H1 (cell line): ENCODE measurements around the gene SLC43A2. TPM values are rescaled to one million over a fixed set of nuclear protein-coding genes. Genes with fewer than 3 reads are reported as not detected.
A peak's percentile ranks its signal among the peaks of the same experiment; 100 is the strongest.

Experiments used
- CTCF ChIA-PET: fragments of 300-600 bp; sonication (Branson Sonifier 250); formaldehyde crosslinking; loops from one replicate; lab custom pipeline; 2021; ENCODE audit not compliant: partially characterized antibody; lab: Charles Lee
- POLR2A ChIA-PET: fragments of 300-600 bp; sonication (Branson Sonifier 250); formaldehyde crosslinking; loops from one replicate; lab custom pipeline; 2021; ENCODE audit warnings: inconsistent platforms; ENCODE audit not compliant: partially characterized antibody; lab: Charles Lee
- DNase-seq, 2 experiments: peaks; one replicate each; pipeline versions ENCODE4 v3.0.0 to v3.0.0-alpha.2; 2010 to 2022; ENCODE audit warnings: low spot score in 2 of 2, low read depth in 1 of 2, mixed read lengths in 1 of 2
- FAIRE-seq: peaks from 2 replicates; lab custom pipeline; 2011; peaks lifted over from hg19 to GRCh38; lab: Jason Lieb, UNC
- H2AFZ ChIP-seq: 2 replicates; pipeline ENCODE4 v1.8.1; 2012; ENCODE audit warnings: low read length, inconsistent platforms
- H2AK5ac ChIP-seq: 2 replicates; pipeline ENCODE4 v1.6.1; 2013; ENCODE audit warnings: low read depth, low read length
- H2BK120ac ChIP-seq: replicated peaks from 2 replicates; pipeline ENCODE3; 2013; ENCODE audit warnings: low read depth, low read length, inconsistent platforms
- H2BK12ac ChIP-seq: 2 replicates; pipeline ENCODE4 v1.6.1; 2013; ENCODE audit warnings: low read depth, low read length
- H2BK15ac ChIP-seq: 2 replicates; pipeline ENCODE4 v1.6.1; 2013; ENCODE audit warnings: low read length
- H2BK20ac ChIP-seq: 2 replicates; pipeline ENCODE4 v1.6.1; 2013; ENCODE audit warnings: low read length
- H2BK5ac ChIP-seq: 2 replicates; pipeline ENCODE4 v1.6.1; 2013; ENCODE audit warnings: low read depth, low read length
- H3K14ac ChIP-seq: 2 replicates; pipeline ENCODE4 v1.6.1; 2013; ENCODE audit warnings: inconsistent platforms; ENCODE audit not compliant: insufficient read length
- H3K18ac ChIP-seq: 2 replicates; pipeline ENCODE4 v1.6.1; 2013; ENCODE audit warnings: low read length; ENCODE audit errors: extremely low read depth
- H3K23ac ChIP-seq: 2 replicates; pipeline ENCODE4 v1.6.1; 2013; ENCODE audit warnings: inconsistent platforms; ENCODE audit not compliant: insufficient read length
- H3K23me2 ChIP-seq: 2 replicates; pipeline ENCODE4 v1.6.1; 2013; ENCODE audit warnings: low read depth, low read length
- H3K27ac ChIP-seq: 2 replicates; pipeline ENCODE4 v1.6.1; 2011; ENCODE audit warnings: low read depth, low read length, inconsistent platforms
- H3K27me3 ChIP-seq, 4 experiments: replicated peaks in 1 of 4; 1 replicate in 1 of 4; 2 replicates in 3 of 4; pipeline versions ENCODE4 v1.6.1 to v1.8.1; 2011 to 2013; ENCODE audit warnings: low read length in 3 of 4, mild to moderate bottlenecking in 3 of 4, inconsistent platforms in 2 of 4, mixed read lengths in 2 of 4, moderate library complexity in 1 of 4; ENCODE audit not compliant: control insufficient read depth in 3 of 4, insufficient read depth in 3 of 4; ENCODE audit errors: extremely low read depth in 1 of 4
- H3K36me3 ChIP-seq, 4 experiments: 2 replicates each; pipeline versions ENCODE4 v1.6.1 to v1.8.1; 2011 to 2013; ENCODE audit warnings: mild to moderate bottlenecking in 4 of 4, low read length in 3 of 4, moderate library complexity in 2 of 4, control low read depth in 1 of 4, inconsistent platforms in 1 of 4; ENCODE audit not compliant: insufficient read depth in 4 of 4, control insufficient read depth in 2 of 4
- H3K4ac ChIP-seq: replicated peaks from 2 replicates; pipeline ENCODE3; 2013; ENCODE audit warnings: low read length, low read depth, mixed read lengths, inconsistent platforms; ENCODE audit not compliant: insufficient read length
- H3K4me1 ChIP-seq, 4 experiments: replicated peaks in 1 of 4; 1 replicate in 1 of 4; 2 replicates in 3 of 4; pipeline versions ENCODE4 v1.6.1 to v1.8.1; 2011 to 2013; ENCODE audit warnings: low read length in 3 of 4, inconsistent platforms in 2 of 4, mixed read lengths in 1 of 4; ENCODE audit not compliant: insufficient read depth in 4 of 4, control insufficient read depth in 3 of 4
- H3K4me2 ChIP-seq, 2 experiments: 2 replicates each; pipeline versions ENCODE4 v1.6.1 to v1.8.1; 2011 to 2013; ENCODE audit warnings: low read depth in 2 of 2, low read length in 2 of 2, control low read depth in 1 of 2, inconsistent platforms in 1 of 2, mild to moderate bottlenecking in 1 of 2; ENCODE audit not compliant: insufficient read depth in 1 of 2
- H3K4me3 ChIP-seq, 4 experiments: fragments of 200-600, 300-600 bp in 1 of 4; sonication (generic), shearing (Covaris generic), sonication (Bioruptor Twin) in 1 of 4; 2 replicates each; pipeline versions ENCODE4 v1.5.1 to v1.8.1; 2011 to 2016; ENCODE audit warnings: low read length in 4 of 4, low read depth in 3 of 4, control low read depth in 2 of 4, inconsistent platforms in 2 of 4, mild to moderate bottlenecking in 2 of 4, mixed read lengths in 1 of 4, moderate library complexity in 1 of 4; ENCODE audit not compliant: insufficient read depth in 2 of 4; ENCODE audit errors: extremely low read depth in 1 of 4
- H3K56ac ChIP-seq: replicated peaks from 2 replicates; pipeline ENCODE3; 2013; ENCODE audit warnings: low read depth, mild to moderate bottlenecking, mixed read lengths, low read length, inconsistent platforms; ENCODE audit not compliant: insufficient read length
- H3K79me1 ChIP-seq: 2 replicates; pipeline ENCODE4 v1.6.1; 2013; ENCODE audit warnings: low read depth, low read length, control low read depth
- H3K79me2 ChIP-seq, 2 experiments: 2 replicates each; pipeline versions ENCODE4 v1.6.1 to v1.8.1; 2012 to 2013; ENCODE audit warnings: low read length in 2 of 2, mild to moderate bottlenecking in 2 of 2, inconsistent platforms in 1 of 2; ENCODE audit not compliant: insufficient read depth in 2 of 2, control insufficient read depth in 1 of 2
- H3K9ac ChIP-seq, 4 experiments: replicated peaks in 1 of 4; 1 replicate in 1 of 4; 2 replicates in 3 of 4; pipeline versions ENCODE4 v1.6.1 to v1.8.1; 2011 to 2013; ENCODE audit warnings: low read depth in 3 of 4, low read length in 3 of 4, control low read depth in 2 of 4, mild to moderate bottlenecking in 2 of 4, moderate library complexity in 2 of 4, inconsistent platforms in 1 of 4; ENCODE audit errors: extremely low read depth in 1 of 4
- H3K9me3 ChIP-seq, 2 experiments: 2 replicates each; pipeline versions ENCODE4 v1.6.1 to v1.8.1; 2012 to 2013; ENCODE audit warnings: mild to moderate bottlenecking in 2 of 2, moderate library complexity in 2 of 2, control low read depth in 1 of 2, inconsistent platforms in 1 of 2, low read depth in 1 of 2, low read length in 1 of 2, mixed read lengths in 1 of 2; ENCODE audit not compliant: insufficient read depth in 2 of 2
- H4K20me1 ChIP-seq, 2 experiments: replicated peaks in 1 of 2; 2 replicates each; pipeline versions ENCODE3 to v1.8.1; 2011 to 2013; ENCODE audit warnings: inconsistent platforms in 2 of 2, low read length in 2 of 2, mild to moderate bottlenecking in 1 of 2; ENCODE audit not compliant: insufficient read depth in 2 of 2, control insufficient read depth in 1 of 2
- H4K5ac ChIP-seq: 2 replicates; pipeline ENCODE4 v1.6.1; 2013; ENCODE audit warnings: low read length, low read depth, mixed read lengths, inconsistent platforms; ENCODE audit not compliant: insufficient read length
- H4K8ac ChIP-seq: 2 replicates; pipeline ENCODE4 v1.8.0; 2013; ENCODE audit warnings: mild to moderate bottlenecking, moderate library complexity, low read length, inconsistent platforms; ENCODE audit not compliant: insufficient read depth; ENCODE audit errors: extremely low read depth
- H4K91ac ChIP-seq: replicated peaks from 2 replicates; pipeline ENCODE3; 2013; ENCODE audit warnings: low read length, mixed read lengths, inconsistent platforms; ENCODE audit not compliant: insufficient read length
- BACH1 ChIP-seq: IDR thresholded peaks from 2 replicates; pipeline ENCODE4 v1.6.1; 2012; ENCODE audit warnings: low read length, improper control_type of control experiment
- SRF ChIP-seq: IDR thresholded peaks from 2 replicates; pipeline ENCODE4 v1.6.1; 2011; ENCODE audit warnings: mild to moderate bottlenecking, low read depth, low read length, moderate library complexity
- SUZ12 ChIP-seq: fragments of 200-600 bp; sonication (generic); IDR thresholded peaks from 2 replicates; pipeline ENCODE4 v1.6.1; 2012; ENCODE audit warnings: mild to moderate bottlenecking, inconsistent platforms, low read length, moderate library complexity, mixed read lengths
- WGBS, 2 experiments: shearing (Covaris generic) in 1 of 2; methylation state at CpG; one replicate each; pipeline versions ENCODE4 v1.1.6 to v1.1.7; 2013 to 2015; ENCODE audit warnings: low lambda C conversion rate in 2 of 2, mixed read lengths in 2 of 2, inconsistent platforms in 1 of 2, low coverage in 1 of 2, missing lambda C conversion rate in 1 of 2; ENCODE audit not compliant: insufficient replicate concordance in 2 of 2, insufficient coverage in 1 of 2, insufficient read length in 1 of 2; ENCODE audit errors: extremely low coverage in 1 of 2, missing lambda C conversion rate in 1 of 2; 5-methylcytosine and 5-hydroxymethylcytosine counted together
- polyA plus RNA-seq, 7 experiments: library from polyadenylated mRNA; depleted of rRNA in 3 of 7; stranded (reverse) in 5 of 7; unstranded in 2 of 7; fragments of >200 nt in 5 of 7; fragments of 200-250 nt in 2 of 7; gene quantifications; 1 replicate in 5 of 7; 2 replicates in 1 of 7; 4 replicates in 1 of 7; pipeline versions ENCODE4 v1.2.1 to v1.2.3, GENCODE V29; 2011 to 2013; ENCODE audit warnings: missing spikeins in 2 of 7, mixed read lengths in 2 of 7
- total RNA-seq: library from RNA; stranded (reverse); fragmentation: NEBNext Ultra II Directional; extraction: Animal tissue kit (Norgen Biotek cat#: 25700); gene quantifications from 2 replicates; pipeline ENCODE4 v1.2.1, GENCODE V29; 2021

Gene SLC43A2
- total and polyA plus RNA-seq, 2 of the 8 experiments (the other 6 are each of a cell fraction or from before 2014, with no cell fraction given): 6.6 to 10.5 TPM

- POLR2A ChIA-PET: interaction anchor here (0.9 to 4.6 kb wide), 6 partner anchors 10 to 439 kb away, joined by 3 to 29 read pairs (median 3); partner anchors contain the start of gene SLC43A2
- 80% methylated on average over 11 of the region's 11 CpGs; no CpG with 5 or more reads in 1 of the 2 experiments for WGBS, 2 experiments
- no peak for DNase-seq
- no peak for TF ChIP-seq SRF
- TF ChIP-seq SUZ12: no peak
- TF ChIP-seq BACH1: no peak
Measured at GRCh38 chr17:1639549-1640180, 11.0 kb upstream of the SLC43A2 start.

More at GRCh38 chr17:1639549-1640180, 11.0 kb upstream of the SLC43A2 start:
- Histone ChIP-seq H2BK5ac (peak overlapping the region; percentile 66; the same call in 1 of the 2 replicates), H3K23me2 (peaks cover 5% of the 10 kb centered on the region; the same call in 1 of the 2 replicates), H4K91ac (no peak overlapping the region), H3K79me2 (no peaks in the 10 kb centered on the region), H3K27me3 (peaks cover 0 to 13% (median 6%) of the 10 kb centered on the region in 4 experiments; a peak in 5 of 7 replicates), H3K23ac (no peak overlapping the region), H3K36me3 (0 out of 8 replicates have a peak, but pooled peaks cover 0 to 2% (median 0%) of the 10 kb centered on the region in 4 experiments), H2AK5ac (no peak overlapping the region), H3K18ac (no peak overlapping the region), H3K4me3 (no peak overlapping the region), H3K9ac (no peak overlapping the region), H3K56ac (no peak overlapping the region), H2BK120ac (no peak overlapping the region), H3K14ac (no peak overlapping the region), H4K20me1 (no peaks in the 10 kb centered on the region), H4K5ac (no peak overlapping the region), H3K4ac (no peak overlapping the region), H3K4me2 (no peak overlapping the region), H2BK15ac (no peak overlapping the region), H2AFZ (no peak overlapping the region), H2BK12ac (peak overlapping the region; percentile 75; the same call in 1 of the 2 replicates), H3K27ac (no peak overlapping the region), H3K79me1 (no peaks in the 10 kb centered on the region), H3K4me1 (peaks cover 0 to 29% (median 14%) of the 10 kb centered on the region in 4 experiments; a peak in 5 of 7 replicates), H4K8ac (no peak overlapping the region), H2BK20ac (no peak overlapping the region), H3K9me3 (no peaks in the 10 kb centered on the region)
- CTCF ChIA-PET: interaction anchor here (1.1 to 4.4 kb wide), 7 partner anchors 9 to 106 kb away, joined by 3 to 36 read pairs (median 5); partner anchors contain the start of genes RILP and SLC43A2
- no peak for FAIRE-seq
